Uterus (tissue), 2 donors: ENCODE results near the gene NEURL3.

Source experiments
- POLR2A ChIP-seq, 2 donors: fragments of 450-650 bp; IDR thresholded peaks; one replicate each; pipeline ENCODE4 v1.6.1; 2016; ENCODE audit warnings: antibody characterized with exemption in 2 of 2, mild to moderate bottlenecking in 1 of 2, moderate library complexity in 1 of 2
- TF ChIP-seq, protein P1 (sequence below), 4 experiments: fragments of 200-600 bp in 2 of 4; fragments of 450-650 bp in 2 of 4; sonication (generic) in 2 of 4; IDR thresholded peaks; one replicate each; pipeline ENCODE4 v1.5.1; 2016 to 2019; ENCODE audit warnings: antibody characterized with exemption in 4 of 4, mild to moderate bottlenecking in 2 of 4, moderate library complexity in 1 of 4

DNA sequence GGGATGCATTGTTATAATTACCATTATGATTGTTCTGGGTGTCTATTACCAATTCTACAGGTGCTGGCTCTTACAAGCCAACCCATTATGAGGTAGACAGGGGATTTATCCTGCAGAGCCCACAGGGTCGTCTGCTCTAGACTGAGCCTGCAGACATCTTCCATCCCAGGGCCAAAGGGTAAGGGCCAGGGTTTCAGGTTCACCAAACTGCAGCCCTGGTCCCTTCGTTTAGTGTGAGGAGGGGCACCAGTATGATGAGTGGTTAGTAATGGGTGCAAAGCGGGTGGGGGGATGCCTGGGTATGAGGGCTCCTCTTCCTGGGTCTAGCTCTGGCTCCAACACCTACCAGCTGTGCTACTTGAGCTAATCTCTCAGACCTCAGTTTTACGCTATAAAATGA is 30.2 kb upstream of the NEURL3 start:
- no peak for TF ChIP-seq POLR2A (IDR thresholded peaks at IDR 0.05)
- TF ChIP-seq, protein P1, sequence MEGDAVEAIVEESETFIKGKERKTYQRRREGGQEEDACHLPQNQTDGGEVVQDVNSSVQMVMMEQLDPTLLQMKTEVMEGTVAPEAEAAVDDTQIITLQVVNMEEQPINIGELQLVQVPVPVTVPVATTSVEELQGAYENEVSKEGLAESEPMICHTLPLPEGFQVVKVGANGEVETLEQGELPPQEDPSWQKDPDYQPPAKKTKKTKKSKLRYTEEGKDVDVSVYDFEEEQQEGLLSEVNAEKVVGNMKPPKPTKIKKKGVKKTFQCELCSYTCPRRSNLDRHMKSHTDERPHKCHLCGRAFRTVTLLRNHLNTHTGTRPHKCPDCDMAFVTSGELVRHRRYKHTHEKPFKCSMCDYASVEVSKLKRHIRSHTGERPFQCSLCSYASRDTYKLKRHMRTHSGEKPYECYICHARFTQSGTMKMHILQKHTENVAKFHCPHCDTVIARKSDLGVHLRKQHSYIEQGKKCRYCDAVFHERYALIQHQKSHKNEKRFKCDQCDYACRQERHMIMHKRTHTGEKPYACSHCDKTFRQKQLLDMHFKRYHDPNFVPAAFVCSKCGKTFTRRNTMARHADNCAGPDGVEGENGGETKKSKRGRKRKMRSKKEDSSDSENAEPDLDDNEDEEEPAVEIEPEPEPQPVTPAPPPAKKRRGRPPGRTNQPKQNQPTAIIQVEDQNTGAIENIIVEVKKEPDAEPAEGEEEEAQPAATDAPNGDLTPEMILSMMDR (IDR thresholded peaks at IDR 0.05) = no peak
